ENCODE results near the gene ZNF287. TPM values are rescaled to one million over a fixed set of nuclear protein-coding genes. Genes with fewer than 3 reads are reported as not detected.
A peak's percentile ranks its signal among the peaks of the same experiment; 100 is the strongest.
"Not testable (repeated sequence)": the region's sequence is repeated elsewhere in the genome, so short reads cannot be mapped to it uniquely, and the experiment has no call there.

Gene ZNF287
- total RNA-seq, 1 donor from 2014 or later, result 8.0 TPM

DNA sequence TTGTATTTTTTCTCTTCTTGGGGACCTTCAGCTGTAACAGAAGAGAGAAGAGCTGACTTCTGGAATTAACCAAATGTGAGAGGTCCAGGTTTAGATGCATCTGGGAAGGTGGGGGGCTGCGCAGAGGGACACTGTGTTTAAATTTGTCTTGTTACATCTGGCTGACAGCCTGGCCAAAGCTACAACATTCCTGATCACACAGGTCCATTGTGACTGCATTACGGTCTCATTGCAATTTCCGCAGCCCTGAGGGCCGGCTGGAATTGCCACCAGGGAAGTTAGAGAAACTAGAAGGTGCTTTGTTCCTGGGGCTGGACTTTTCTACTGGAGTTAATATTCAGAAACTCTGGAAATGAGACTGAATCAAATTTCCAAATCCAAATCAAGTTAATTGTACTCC is 39.1 kb downstream of the ZNF287 start:
- Mint-ChIP-seq H3K27me3 (ENCODE audit: unreplicated experiment) (no peaks in the 10 kb centered on the region), H3K27ac (ENCODE audit: unreplicated experiment) (no peak overlapping the region), H3K36me3 (ENCODE audit: low read depth, unreplicated experiment) (no peaks in the 10 kb centered on the region), H3K9me3 (ENCODE audit: unreplicated experiment) (no peaks in the 10 kb centered on the region), H3K4me3 (ENCODE audit: unreplicated experiment) (no peak overlapping the region), H3K4me1 (ENCODE audit: unreplicated experiment) (peaks cover 1% of the 10 kb centered on the region)
- TF ChIP-seq, protein P1, sequence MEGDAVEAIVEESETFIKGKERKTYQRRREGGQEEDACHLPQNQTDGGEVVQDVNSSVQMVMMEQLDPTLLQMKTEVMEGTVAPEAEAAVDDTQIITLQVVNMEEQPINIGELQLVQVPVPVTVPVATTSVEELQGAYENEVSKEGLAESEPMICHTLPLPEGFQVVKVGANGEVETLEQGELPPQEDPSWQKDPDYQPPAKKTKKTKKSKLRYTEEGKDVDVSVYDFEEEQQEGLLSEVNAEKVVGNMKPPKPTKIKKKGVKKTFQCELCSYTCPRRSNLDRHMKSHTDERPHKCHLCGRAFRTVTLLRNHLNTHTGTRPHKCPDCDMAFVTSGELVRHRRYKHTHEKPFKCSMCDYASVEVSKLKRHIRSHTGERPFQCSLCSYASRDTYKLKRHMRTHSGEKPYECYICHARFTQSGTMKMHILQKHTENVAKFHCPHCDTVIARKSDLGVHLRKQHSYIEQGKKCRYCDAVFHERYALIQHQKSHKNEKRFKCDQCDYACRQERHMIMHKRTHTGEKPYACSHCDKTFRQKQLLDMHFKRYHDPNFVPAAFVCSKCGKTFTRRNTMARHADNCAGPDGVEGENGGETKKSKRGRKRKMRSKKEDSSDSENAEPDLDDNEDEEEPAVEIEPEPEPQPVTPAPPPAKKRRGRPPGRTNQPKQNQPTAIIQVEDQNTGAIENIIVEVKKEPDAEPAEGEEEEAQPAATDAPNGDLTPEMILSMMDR (IDR thresholded peaks at IDR 0.05; ENCODE audit: unreplicated experiment), result no peak
- DNase-seq (ENCODE audit: low spot score), result no peak

DNA sequence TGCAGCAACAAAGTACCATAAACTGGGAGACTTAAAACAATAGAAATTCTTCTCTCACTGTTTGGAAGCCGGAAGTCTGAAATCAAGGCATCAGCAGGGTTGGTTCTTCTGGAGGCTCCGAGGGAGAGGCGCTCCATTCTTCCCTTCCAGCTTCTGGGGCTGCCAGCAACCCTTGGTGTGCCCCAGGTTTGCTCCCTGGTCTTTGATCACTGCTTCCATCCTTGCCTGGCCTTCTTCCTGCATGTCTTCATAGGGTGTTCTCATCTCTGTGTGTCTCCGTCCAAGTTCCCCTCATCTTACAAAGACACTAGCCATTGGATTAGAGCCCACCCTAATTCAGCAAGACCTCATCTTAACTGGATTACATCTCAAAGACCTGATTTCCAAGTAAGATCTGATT is 41.7 kb downstream of the ZNF287 start:
- Mint-ChIP-seq H3K27ac (ENCODE audit: unreplicated experiment) (no peak overlapping the region), H3K9me3 (ENCODE audit: unreplicated experiment) (no peaks in the 10 kb centered on the region), H3K27me3 (ENCODE audit: unreplicated experiment) (no peaks in the 10 kb centered on the region), H3K36me3 (ENCODE audit: low read depth, unreplicated experiment) (no peaks in the 10 kb centered on the region), H3K4me3 (ENCODE audit: unreplicated experiment) (no peak overlapping the region), H3K4me1 (ENCODE audit: unreplicated experiment) (no peaks in the 10 kb centered on the region)
- TF ChIP-seq, protein P1 (IDR thresholded peaks at IDR 0.05; ENCODE audit: unreplicated experiment), result no peak
- no peak for DNase-seq (ENCODE audit: low spot score)

DNA sequence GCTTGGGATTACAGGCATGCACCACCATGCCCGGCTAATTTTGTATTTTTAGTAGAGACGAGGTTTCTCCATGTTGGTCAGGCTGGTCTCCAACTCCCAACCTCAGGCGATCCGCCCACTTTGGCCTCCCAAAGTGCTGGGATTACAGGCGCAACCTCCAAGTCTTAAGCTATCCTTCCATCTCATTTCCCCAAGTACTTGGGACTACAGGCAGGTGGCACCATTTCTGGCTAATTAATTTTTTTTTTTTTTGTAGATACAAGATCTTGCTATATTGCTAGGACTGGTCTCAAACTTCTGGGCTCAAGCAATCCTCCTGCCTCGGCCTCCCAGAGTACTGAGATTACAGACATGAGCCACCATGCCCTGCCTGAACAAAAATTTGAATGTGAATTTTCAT is 43.4 kb downstream of the ZNF287 start:
- not testable (repeated sequence) for H3K4me1 Mint-ChIP-seq (ENCODE audit: unreplicated experiment); DNase-seq (ENCODE audit: low spot score); H3K4me3 Mint-ChIP-seq (ENCODE audit: unreplicated experiment); H3K9me3 Mint-ChIP-seq (ENCODE audit: unreplicated experiment); H3K27ac Mint-ChIP-seq (ENCODE audit: unreplicated experiment); H3K36me3 Mint-ChIP-seq (ENCODE audit: low read depth, unreplicated experiment); H3K27me3 Mint-ChIP-seq (ENCODE audit: unreplicated experiment)
- TF ChIP-seq, protein P1 (IDR thresholded peaks at IDR 0.05; ENCODE audit: unreplicated experiment), result peak; percentile 26

DNA sequence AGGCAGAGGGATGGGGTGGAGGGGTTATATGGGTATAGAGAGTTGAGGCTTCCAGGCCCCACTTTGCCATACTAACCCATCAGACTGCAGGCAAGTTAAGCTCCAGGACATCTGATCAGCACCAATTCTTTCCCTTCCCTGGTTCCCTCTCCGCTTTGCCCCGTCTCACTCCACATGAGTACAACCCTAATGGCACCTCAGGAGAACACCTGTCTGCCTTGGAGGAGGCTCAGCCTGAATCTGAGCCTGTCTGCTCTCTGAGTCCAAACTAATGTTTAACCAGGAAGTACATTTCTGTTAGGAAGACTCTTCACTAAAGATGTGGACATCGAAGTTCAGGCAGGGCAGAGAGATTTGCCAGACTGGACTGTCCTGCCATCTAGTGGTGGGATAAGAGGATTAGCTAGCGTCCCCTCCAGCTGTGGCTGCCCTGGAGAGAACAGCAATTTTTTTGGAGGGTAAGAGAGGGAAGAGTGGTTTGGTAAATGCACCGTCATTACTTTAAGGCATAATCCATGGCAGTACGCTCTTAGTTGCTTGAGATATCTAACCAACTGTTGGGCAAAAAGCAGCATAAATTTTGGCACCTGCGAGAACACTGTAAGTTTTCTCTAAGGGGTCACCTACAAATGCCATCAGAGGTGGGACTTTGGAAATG is 47.8 kb downstream of the ZNF287 start:
- H3K27me3 Mint-ChIP-seq (ENCODE audit: unreplicated experiment), result no peaks in the 10 kb centered on the region
- H3K9me3 Mint-ChIP-seq (ENCODE audit: unreplicated experiment), result no peaks in the 10 kb centered on the region
- H3K4me3 Mint-ChIP-seq (ENCODE audit: unreplicated experiment), result no peak overlapping the region
- H3K36me3 Mint-ChIP-seq (ENCODE audit: low read depth, unreplicated experiment), result no peaks in the 10 kb centered on the region
- H3K4me1 Mint-ChIP-seq (ENCODE audit: unreplicated experiment), result no peaks in the 10 kb centered on the region
- peak; percentile 71 for DNase-seq (ENCODE audit: low spot score)
- no peak overlapping the region for H3K27ac Mint-ChIP-seq (ENCODE audit: unreplicated experiment)
- TF ChIP-seq, protein P1 (IDR thresholded peaks at IDR 0.05; ENCODE audit: unreplicated experiment), result peak; percentile 80

DNA sequence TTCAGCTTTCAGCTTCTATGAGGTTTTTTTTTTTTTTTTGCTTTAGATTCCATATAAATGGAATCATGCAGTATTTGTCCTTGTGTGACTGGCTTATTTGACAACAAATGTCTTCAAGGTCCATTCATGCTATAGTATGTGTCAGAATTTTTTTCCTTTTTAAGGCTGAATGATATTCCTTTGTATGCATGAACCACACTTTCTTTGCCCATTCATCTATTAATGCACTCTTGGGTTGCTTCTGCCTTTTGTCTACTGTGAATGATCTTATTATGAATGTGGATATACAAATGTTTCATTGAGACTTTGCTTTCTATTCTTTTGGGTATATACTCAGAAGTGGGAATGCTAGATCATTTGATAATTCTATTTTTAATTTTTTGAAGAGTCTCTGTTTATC is 50.0 kb downstream of the ZNF287 start:
- H3K4me3 Mint-ChIP-seq (ENCODE audit: unreplicated experiment), result no peak overlapping the region
- H3K9me3 Mint-ChIP-seq (ENCODE audit: unreplicated experiment), result no peaks in the 10 kb centered on the region
- no peak for DNase-seq (ENCODE audit: low spot score)
- no peaks in the 10 kb centered on the region for H3K27me3 Mint-ChIP-seq (ENCODE audit: unreplicated experiment)
- TF ChIP-seq, protein P1 (IDR thresholded peaks at IDR 0.05; ENCODE audit: unreplicated experiment), result no peak
- no peak overlapping the region for H3K27ac Mint-ChIP-seq (ENCODE audit: unreplicated experiment)
- no peaks in the 10 kb centered on the region for H3K4me1 Mint-ChIP-seq (ENCODE audit: unreplicated experiment)
- H3K36me3 Mint-ChIP-seq (ENCODE audit: low read depth, unreplicated experiment), result no peaks in the 10 kb centered on the region
